DND-41 (cell line): ENCODE measurements around the gene SEBOX.
A peak's percentile ranks its signal among the peaks of the same experiment; 100 is the strongest.

Experiments
- ATAC-seq: fragments of 200-7000 bp; cut with Tn5 transposase; 3 replicates; pipeline ENCODE4 v1.9.1; 2021; ENCODE audit warnings: low read depth; ENCODE audit not compliant: insufficient read depth
- DNase-seq: peaks from one replicate; pipeline ENCODE4 v3.0.0-alpha.2; 2020
- H2AFZ ChIP-seq: 2 replicates; pipeline ENCODE4 v1.6.0; 2012; ENCODE audit warnings: low read depth, low read length
- H3K27ac ChIP-seq: 2 replicates; pipeline ENCODE4 v1.5.1; 2012; ENCODE audit warnings: low read length, inconsistent platforms
- H3K27me3 ChIP-seq: fragments of 200-600 bp; sonication (generic); 2 replicates; pipeline ENCODE4 v1.6.0; 2012; ENCODE audit warnings: low read length, mild to moderate bottlenecking, inconsistent platforms; ENCODE audit not compliant: insufficient read depth, poor library complexity
- H3K36me3 ChIP-seq: 2 replicates; pipeline ENCODE4 v1.5.1; 2012; ENCODE audit warnings: low read length, inconsistent platforms; ENCODE audit not compliant: insufficient read depth
- H3K4me1 ChIP-seq: 2 replicates; pipeline ENCODE4 v1.5.1; 2012; ENCODE audit warnings: mild to moderate bottlenecking, low read length; ENCODE audit not compliant: insufficient read depth
- H3K4me2 ChIP-seq: 2 replicates; pipeline ENCODE4 v1.6.0; 2012; ENCODE audit warnings: mild to moderate bottlenecking, moderate library complexity, low read length, inconsistent platforms; ENCODE audit not compliant: insufficient read depth
- H3K4me3 ChIP-seq, 2 experiments: fragments of 200-600 bp in 1 of 2; shearing (Covaris generic) in 1 of 2; 2 replicates each; pipeline ENCODE4 v1.5.1; 2012 to 2016; ENCODE audit warnings: inconsistent platforms in 2 of 2, low read length in 2 of 2, mild to moderate bottlenecking in 2 of 2, low read depth in 1 of 2, moderate library complexity in 1 of 2
- H3K79me2 ChIP-seq: 2 replicates; pipeline ENCODE4 v1.6.0; 2012; ENCODE audit warnings: low read length, inconsistent platforms; ENCODE audit not compliant: insufficient read depth
- H3K9ac ChIP-seq: 2 replicates; pipeline ENCODE4 v1.6.0; 2012; ENCODE audit warnings: low read depth, mild to moderate bottlenecking, inconsistent platforms, low read length, moderate library complexity
- H3K9me3 ChIP-seq: 2 replicates; pipeline ENCODE4 v1.5.1; 2012; ENCODE audit warnings: low read length, moderate library complexity, mild to moderate bottlenecking, inconsistent platforms; ENCODE audit not compliant: insufficient read depth, severe bottlenecking
- H4K20me1 ChIP-seq: 2 replicates; pipeline ENCODE4 v1.6.0; 2012; ENCODE audit warnings: low read length; ENCODE audit not compliant: insufficient read depth
- EZH2 ChIP-seq: IDR thresholded peaks from 3 replicates; pipeline ENCODE4 v1.6.1; 2012; ENCODE audit warnings: borderline replicate concordance, low read depth, mild to moderate bottlenecking, moderate library complexity, low read length, inconsistent platforms; ENCODE audit not compliant: severe bottlenecking
- TF ChIP-seq, protein P1 (sequence below): IDR thresholded peaks from 2 replicates; pipeline ENCODE4 v1.5.1; 2012; ENCODE audit warnings: borderline replicate concordance, low read length, moderate library complexity, mild to moderate bottlenecking; ENCODE audit not compliant: poor library complexity, severe bottlenecking; ENCODE audit errors: extremely low read depth

The SEBOX gene

DNA sequence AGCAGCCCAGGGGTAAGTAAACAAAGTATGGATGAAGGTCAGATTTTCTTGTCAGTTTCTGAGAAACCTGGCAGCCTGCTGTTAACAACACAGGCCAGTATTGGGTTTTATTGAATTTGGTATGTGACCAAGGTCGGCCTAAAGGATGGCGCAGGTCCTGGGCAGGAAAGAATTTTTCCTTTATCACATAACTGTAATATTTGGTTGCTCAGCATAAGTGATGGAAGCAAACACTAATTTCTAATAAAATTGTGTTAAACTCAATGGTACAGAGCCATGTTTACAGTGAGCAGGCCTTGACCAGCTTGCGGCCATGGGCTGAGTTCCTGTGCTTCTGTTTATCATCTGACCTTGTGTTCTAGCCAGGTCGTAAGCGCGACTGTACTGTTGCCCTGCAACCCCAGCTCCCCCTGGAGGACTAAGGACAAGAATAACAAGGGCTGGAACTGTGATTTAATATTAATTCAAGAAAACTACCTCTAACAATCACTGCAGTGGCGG is 18.2 kb downstream of the SEBOX start:
- Histone ChIP-seq H3K4me3 (no peak overlapping the region), H3K9ac (no peak overlapping the region), H3K27ac (no peak overlapping the region), H4K20me1 (peaks cover 21% of the 10 kb centered on the region; the same call in 1 of the 2 replicates), H3K4me1 (no peaks in the 10 kb centered on the region), H3K4me2 (no peak overlapping the region), H3K79me2 (no peaks in the 10 kb centered on the region), H3K36me3 (peaks cover 95% of the 10 kb centered on the region), H3K9me3 (no peaks in the 10 kb centered on the region), H2AFZ (no peak overlapping the region), H3K27me3 (no peaks in the 10 kb centered on the region)
- DNase-seq: no peak
- TF ChIP-seq, protein P1, sequence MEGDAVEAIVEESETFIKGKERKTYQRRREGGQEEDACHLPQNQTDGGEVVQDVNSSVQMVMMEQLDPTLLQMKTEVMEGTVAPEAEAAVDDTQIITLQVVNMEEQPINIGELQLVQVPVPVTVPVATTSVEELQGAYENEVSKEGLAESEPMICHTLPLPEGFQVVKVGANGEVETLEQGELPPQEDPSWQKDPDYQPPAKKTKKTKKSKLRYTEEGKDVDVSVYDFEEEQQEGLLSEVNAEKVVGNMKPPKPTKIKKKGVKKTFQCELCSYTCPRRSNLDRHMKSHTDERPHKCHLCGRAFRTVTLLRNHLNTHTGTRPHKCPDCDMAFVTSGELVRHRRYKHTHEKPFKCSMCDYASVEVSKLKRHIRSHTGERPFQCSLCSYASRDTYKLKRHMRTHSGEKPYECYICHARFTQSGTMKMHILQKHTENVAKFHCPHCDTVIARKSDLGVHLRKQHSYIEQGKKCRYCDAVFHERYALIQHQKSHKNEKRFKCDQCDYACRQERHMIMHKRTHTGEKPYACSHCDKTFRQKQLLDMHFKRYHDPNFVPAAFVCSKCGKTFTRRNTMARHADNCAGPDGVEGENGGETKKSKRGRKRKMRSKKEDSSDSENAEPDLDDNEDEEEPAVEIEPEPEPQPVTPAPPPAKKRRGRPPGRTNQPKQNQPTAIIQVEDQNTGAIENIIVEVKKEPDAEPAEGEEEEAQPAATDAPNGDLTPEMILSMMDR: peak; percentile 24
- TF ChIP-seq EZH2: no peak
- no peak for ATAC-seq

- Histone ChIP-seq H3K9ac (no peak overlapping the region), H4K20me1 (peaks cover 21% of the 10 kb centered on the region; the same call in 1 of the 2 replicates), H3K27me3 (no peaks in the 10 kb centered on the region), H3K4me3 (no peak overlapping the region), H3K27ac (no peak overlapping the region), H3K36me3 (peaks cover 95% of the 10 kb centered on the region), H3K4me2 (no peak overlapping the region), H3K79me2 (no peaks in the 10 kb centered on the region), H3K4me1 (no peaks in the 10 kb centered on the region), H3K9me3 (no peaks in the 10 kb centered on the region), H2AFZ (no peak overlapping the region)
- ATAC-seq: no peak
- no peak for DNase-seq
- no peak for TF ChIP-seq EZH2
- TF ChIP-seq, protein P1: no peak
These were observed 18.8 kb downstream of the SEBOX start for GRCh38 chr17:28346199-28346580.

DNA sequence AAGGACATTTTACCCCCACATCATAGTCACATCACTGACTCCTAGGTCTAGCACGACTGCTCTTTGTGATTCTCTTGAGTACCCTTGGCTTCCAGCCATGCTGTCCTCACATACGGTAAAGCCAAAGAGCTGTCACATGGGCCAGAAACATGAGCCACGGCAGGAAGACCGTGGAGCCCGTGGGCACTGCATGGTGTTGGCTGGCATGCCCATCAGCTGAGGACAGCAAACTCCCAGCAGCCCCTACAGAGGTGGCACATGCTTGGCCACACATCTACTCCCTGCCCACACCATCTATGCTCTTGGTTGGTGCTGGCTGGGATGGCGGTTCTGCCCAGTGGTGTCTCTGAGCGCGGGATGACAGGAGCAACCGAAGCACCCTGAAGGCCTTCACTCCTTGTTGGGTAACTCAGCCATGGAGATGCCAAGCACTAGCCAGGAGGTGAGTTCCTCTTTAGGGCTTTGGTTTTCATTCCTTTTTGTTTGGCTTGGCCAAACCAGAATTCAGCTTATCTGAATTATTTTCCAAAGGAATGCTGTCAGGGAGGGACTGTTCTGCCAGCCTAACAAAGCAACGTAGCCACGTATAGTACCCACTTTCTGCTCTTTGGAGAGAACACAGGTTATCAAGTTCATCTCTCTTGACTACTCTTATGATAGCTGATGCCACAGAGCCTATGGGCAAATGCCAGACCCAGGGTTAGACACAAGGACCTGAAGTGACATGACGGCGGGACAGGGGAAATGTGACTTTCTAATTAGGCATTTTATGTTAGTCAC is 19.4 kb downstream of the SEBOX start:
- Histone ChIP-seq H3K27ac (no peak overlapping the region), H4K20me1 (peaks cover 21% of the 10 kb centered on the region; the same call in 1 of the 2 replicates), H3K27me3 (no peaks in the 10 kb centered on the region), H3K9ac (no peak overlapping the region), H3K9me3 (no peaks in the 10 kb centered on the region), H3K4me3 (no peak overlapping the region), H3K4me2 (no peak overlapping the region), H2AFZ (no peak overlapping the region), H3K4me1 (no peaks in the 10 kb centered on the region), H3K79me2 (no peaks in the 10 kb centered on the region), H3K36me3 (peaks cover 94% of the 10 kb centered on the region)
- ATAC-seq: peak; percentile 18; the same call in 1 of the 3 replicates
- no peak for DNase-seq
- no peak for TF ChIP-seq EZH2
- TF ChIP-seq, protein P1: no peak
